Central memory CD8-positive, alpha-beta T cell (primary cell): ENCODE data around the gene JAKMIP2.
"Not testable (repeated sequence)": the region's sequence is repeated elsewhere in the genome, so short reads cannot be mapped to it uniquely, and the experiment has no call there.

ENCODE experiments used
- ATAC-seq: fragments of 150-1000 bp; cut with Tn5 transposase; replicated peaks from 2 replicates; pipeline ENCODE4 v1.10.0; 2022; ENCODE audit warnings: mild to moderate bottlenecking, moderate FRiP score, moderate number of reproducible peaks; ENCODE audit not compliant: poor library complexity, severe bottlenecking; ENCODE audit errors: extremely low read depth
- DNase-seq, 2 donors: peaks; one replicate each; pipeline ENCODE4 v3.0.0; 2021; ENCODE audit warnings: low spot score in 2 of 2
- H3K27ac Mint-ChIP-seq: one replicate; pipeline ENCODE4 v1.8.0; 2022; ENCODE audit warnings: low read depth, mild to moderate bottlenecking, moderate library complexity, mixed read lengths
- H3K27me3 Mint-ChIP-seq: one replicate; pipeline ENCODE4 v1.8.0; 2022; ENCODE audit warnings: mixed read lengths
- H3K36me3 Mint-ChIP-seq: one replicate; pipeline ENCODE4 v1.8.0; 2022; ENCODE audit warnings: mild to moderate bottlenecking, moderate library complexity, mixed read lengths; ENCODE audit not compliant: insufficient read depth
- H3K4me1 Mint-ChIP-seq: one replicate; pipeline ENCODE4 v1.8.0; 2022; ENCODE audit warnings: mixed read lengths
- H3K4me3 Mint-ChIP-seq: one replicate; pipeline ENCODE4 v1.8.0; 2022; ENCODE audit warnings: mild to moderate bottlenecking, moderate library complexity, mixed read lengths
- H3K9me3 Mint-ChIP-seq: one replicate; pipeline ENCODE4 v1.8.0; 2022; ENCODE audit warnings: mixed read lengths

Gene JAKMIP2

GRCh38 chr5:147805030-147805454 is 22.5 kb upstream of the JAKMIP2 start:
- peak; percentile 19 to 57 for DNase-seq

GRCh38 chr5:147804334-147804733 is 21.8 kb upstream of the JAKMIP2 start:
- Mint-ChIP-seq H3K27ac (no peak overlapping the region), H3K4me3 (no peak overlapping the region), H3K4me1 (peaks cover 23% of the 10 kb centered on the region), H3K36me3 (peaks cover 2% of the 10 kb centered on the region), H3K27me3 (no peaks in the 10 kb centered on the region), H3K9me3 (no peaks in the 10 kb centered on the region)
- ATAC-seq, result no peak
- no peak for DNase-seq

More at GRCh38 chr5:147805030-147805454, 22.5 kb upstream of the JAKMIP2 start:
- Mint-ChIP-seq H3K27ac (peak overlapping the region; percentile 26), H3K4me1 (peaks cover 23% of the 10 kb centered on the region), H3K36me3 (peaks cover 2% of the 10 kb centered on the region), H3K9me3 (no peaks in the 10 kb centered on the region), H3K4me3 (no peak overlapping the region), H3K27me3 (no peaks in the 10 kb centered on the region)
- peak; percentile 94 for ATAC-seq

GRCh38 chr5:147803926-147804325 is 21.4 kb upstream of the JAKMIP2 start:
- DNase-seq (no peak), ATAC-seq (no peak)
- no peaks in the 10 kb centered on the region for H3K9me3 Mint-ChIP-seq
- H3K27ac Mint-ChIP-seq, result no peak overlapping the region
- peaks cover 23% of the 10 kb centered on the region for H3K4me1 Mint-ChIP-seq
- no peak overlapping the region for H3K4me3 Mint-ChIP-seq
- peaks cover 2% of the 10 kb centered on the region for H3K36me3 Mint-ChIP-seq
- H3K27me3 Mint-ChIP-seq, result no peaks in the 10 kb centered on the region

GRCh38 chr5:147803161-147803560 is 20.6 kb upstream of the JAKMIP2 start:
- peaks cover 23% of the 10 kb centered on the region for H3K4me1 Mint-ChIP-seq
- not testable (repeated sequence) for H3K27ac Mint-ChIP-seq, H3K27me3 Mint-ChIP-seq, ATAC-seq, DNase-seq, H3K36me3 Mint-ChIP-seq, H3K9me3 Mint-ChIP-seq, H3K4me3 Mint-ChIP-seq

- peaks cover 28% of the 10 kb centered on the region for H3K4me1 Mint-ChIP-seq
- H3K27me3 Mint-ChIP-seq, result no peaks in the 10 kb centered on the region
- no peaks in the 10 kb centered on the region for H3K9me3 Mint-ChIP-seq
- no peak overlapping the region for H3K4me3 Mint-ChIP-seq
- DNase-seq (no peak), ATAC-seq (no peak)
- H3K36me3 Mint-ChIP-seq, result peaks cover 2% of the 10 kb centered on the region
- H3K27ac Mint-ChIP-seq, result no peak overlapping the region
Observed at GRCh38 chr5:147801461-147801860, 18.9 kb upstream of the JAKMIP2 start.

GRCh38 chr5:147800491-147800890 is 18.0 kb upstream of the JAKMIP2 start:
- no peak for DNase-seq
- no peak for ATAC-seq
- H3K36me3 Mint-ChIP-seq, result peaks cover 2% of the 10 kb centered on the region
- no peaks in the 10 kb centered on the region for H3K9me3 Mint-ChIP-seq
- H3K27ac Mint-ChIP-seq, result no peak overlapping the region
- no peaks in the 10 kb centered on the region for H3K27me3 Mint-ChIP-seq
- H3K4me1 Mint-ChIP-seq, result peaks cover 26% of the 10 kb centered on the region
- H3K4me3 Mint-ChIP-seq, result no peak overlapping the region

GRCh38 chr5:147796556-147797308 is 14.2 kb upstream of the JAKMIP2 start:
- DNase-seq, result no peak
- H3K36me3 Mint-ChIP-seq, result no peaks in the 10 kb centered on the region
- peaks cover 5% of the 10 kb centered on the region for H3K4me1 Mint-ChIP-seq
- H3K9me3 Mint-ChIP-seq, result no peaks in the 10 kb centered on the region
- H3K27ac Mint-ChIP-seq, result no peak overlapping the region
- H3K27me3 Mint-ChIP-seq, result no peaks in the 10 kb centered on the region
- ATAC-seq, result no peak
- no peak overlapping the region for H3K4me3 Mint-ChIP-seq

- no peak overlapping the region for H3K4me3 Mint-ChIP-seq
- no peak overlapping the region for H3K27ac Mint-ChIP-seq
- H3K9me3 Mint-ChIP-seq, result no peaks in the 10 kb centered on the region
- no peaks in the 10 kb centered on the region for H3K36me3 Mint-ChIP-seq
- no peaks in the 10 kb centered on the region for H3K4me1 Mint-ChIP-seq
- H3K27me3 Mint-ChIP-seq, result no peaks in the 10 kb centered on the region
- DNase-seq, result no peak
- ATAC-seq, result no peak
Observed at GRCh38 chr5:147791181-147791580, 8.7 kb upstream of the JAKMIP2 start.

GRCh38 chr5:147789820-147790219 is 7.3 kb upstream of the JAKMIP2 start:
- Mint-ChIP-seq H3K9me3 (no peaks in the 10 kb centered on the region), H3K4me3 (no peak overlapping the region), H3K27ac (no peak overlapping the region), H3K27me3 (no peaks in the 10 kb centered on the region), H3K36me3 (no peaks in the 10 kb centered on the region), H3K4me1 (no peaks in the 10 kb centered on the region)
- ATAC-seq (no peak), DNase-seq (no peak)

GRCh38 chr5:147788023-147788422 is 5.5 kb upstream of the JAKMIP2 start:
- Mint-ChIP-seq H3K4me3 (no peak overlapping the region), H3K9me3 (no peaks in the 10 kb centered on the region), H3K27ac (no peak overlapping the region), H3K36me3 (no peaks in the 10 kb centered on the region), H3K27me3 (no peaks in the 10 kb centered on the region), H3K4me1 (peaks cover 5% of the 10 kb centered on the region)
- no peak for ATAC-seq
- no peak for DNase-seq

- Mint-ChIP-seq H3K36me3 (peaks cover 5% of the 10 kb centered on the region), H3K9me3 (no peaks in the 10 kb centered on the region), H3K4me3 (no peak overlapping the region), H3K27me3 (no peaks in the 10 kb centered on the region), H3K27ac (no peak overlapping the region), H3K4me1 (peaks cover 21% of the 10 kb centered on the region)
- no peak for ATAC-seq
- no peak for DNase-seq
Observed at GRCh38 chr5:147786142-147786541, 3.6 kb upstream of the JAKMIP2 start.

- Mint-ChIP-seq H3K27ac (no peak overlapping the region), H3K27me3 (no peaks in the 10 kb centered on the region), H3K36me3 (peaks cover 5% of the 10 kb centered on the region), H3K4me1 (peaks cover 37% of the 10 kb centered on the region), H3K4me3 (no peak overlapping the region), H3K9me3 (no peaks in the 10 kb centered on the region)
- ATAC-seq, result no peak
- no peak for DNase-seq
Observed at GRCh38 chr5:147784146-147784987, 1.8 kb upstream of the JAKMIP2 start.
